Subcutaneous adipose tissue (tissue), 4 donors: ENCODE measurements around the gene RNF41. TPM values are rescaled to one million over a fixed set of nuclear protein-coding genes. Genes with fewer than 3 reads are reported as not detected.

ENCODE experiments used
- total RNA-seq, 4 donors: library from RNA; depleted of rRNA; stranded (reverse); fragments of >200 nt; gene quantifications; one replicate each; pipeline ENCODE4 v1.1.0, GENCODE V29; 2016
- TF ChIP-seq, protein P1 (sequence below): fragments of 450-650 bp; IDR thresholded peaks from one replicate; pipeline ENCODE4 v1.5.1; 2016; ENCODE audit warnings: low read depth, mild to moderate bottlenecking, control low read depth, antibody characterized with exemption, moderate library complexity

The RNF41 gene
- total RNA-seq, 4 donors from 2014 or later, result 64.3 to 101 (median 84.9) TPM

DNA sequence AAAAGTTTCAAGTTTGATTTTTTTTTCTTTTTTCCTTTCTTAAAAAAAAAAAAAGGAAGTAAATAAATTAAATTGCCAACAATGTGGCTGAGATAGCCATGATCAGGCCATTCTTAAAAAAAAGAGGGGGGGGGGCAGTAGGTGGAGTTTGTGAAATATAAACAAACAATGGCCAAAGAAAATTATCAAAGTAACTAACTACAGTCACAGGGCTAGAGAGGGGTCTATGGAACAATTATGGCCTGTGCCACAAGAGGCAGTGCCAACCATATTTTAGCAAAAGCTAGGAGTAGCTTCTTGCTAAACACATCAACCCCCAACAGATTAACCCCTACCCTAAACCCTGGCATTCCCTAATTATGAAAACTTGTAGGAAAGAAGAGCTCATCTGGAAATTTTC, 16.3 kb downstream of the RNF41 start:
- TF ChIP-seq, protein P1, sequence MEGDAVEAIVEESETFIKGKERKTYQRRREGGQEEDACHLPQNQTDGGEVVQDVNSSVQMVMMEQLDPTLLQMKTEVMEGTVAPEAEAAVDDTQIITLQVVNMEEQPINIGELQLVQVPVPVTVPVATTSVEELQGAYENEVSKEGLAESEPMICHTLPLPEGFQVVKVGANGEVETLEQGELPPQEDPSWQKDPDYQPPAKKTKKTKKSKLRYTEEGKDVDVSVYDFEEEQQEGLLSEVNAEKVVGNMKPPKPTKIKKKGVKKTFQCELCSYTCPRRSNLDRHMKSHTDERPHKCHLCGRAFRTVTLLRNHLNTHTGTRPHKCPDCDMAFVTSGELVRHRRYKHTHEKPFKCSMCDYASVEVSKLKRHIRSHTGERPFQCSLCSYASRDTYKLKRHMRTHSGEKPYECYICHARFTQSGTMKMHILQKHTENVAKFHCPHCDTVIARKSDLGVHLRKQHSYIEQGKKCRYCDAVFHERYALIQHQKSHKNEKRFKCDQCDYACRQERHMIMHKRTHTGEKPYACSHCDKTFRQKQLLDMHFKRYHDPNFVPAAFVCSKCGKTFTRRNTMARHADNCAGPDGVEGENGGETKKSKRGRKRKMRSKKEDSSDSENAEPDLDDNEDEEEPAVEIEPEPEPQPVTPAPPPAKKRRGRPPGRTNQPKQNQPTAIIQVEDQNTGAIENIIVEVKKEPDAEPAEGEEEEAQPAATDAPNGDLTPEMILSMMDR, result no peak

GRCh38 chr12:56204275-56204674, 17.4 kb downstream of the RNF41 start:
- TF ChIP-seq, protein P1, result no peak

DNA sequence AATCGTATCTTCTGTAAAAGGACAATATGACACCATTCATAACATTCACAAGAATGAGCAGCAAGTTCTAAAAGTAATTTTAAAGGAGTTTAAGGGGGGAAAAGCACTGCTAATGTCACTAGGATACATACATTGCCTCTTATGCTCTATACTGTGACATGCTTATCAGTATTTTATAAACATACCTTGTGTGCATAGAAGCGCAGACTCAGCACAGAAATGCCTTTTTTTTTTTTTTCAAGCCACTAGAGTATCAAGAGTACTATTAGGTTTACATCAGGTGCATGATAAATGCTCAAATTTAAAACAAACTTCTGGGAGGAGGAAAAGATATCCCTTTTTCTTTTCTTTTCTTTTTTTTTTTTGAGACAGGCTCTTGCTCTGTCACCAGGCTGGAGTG, 18.9 kb downstream of the RNF41 start:
- TF ChIP-seq, protein P1, result no peak

DNA sequence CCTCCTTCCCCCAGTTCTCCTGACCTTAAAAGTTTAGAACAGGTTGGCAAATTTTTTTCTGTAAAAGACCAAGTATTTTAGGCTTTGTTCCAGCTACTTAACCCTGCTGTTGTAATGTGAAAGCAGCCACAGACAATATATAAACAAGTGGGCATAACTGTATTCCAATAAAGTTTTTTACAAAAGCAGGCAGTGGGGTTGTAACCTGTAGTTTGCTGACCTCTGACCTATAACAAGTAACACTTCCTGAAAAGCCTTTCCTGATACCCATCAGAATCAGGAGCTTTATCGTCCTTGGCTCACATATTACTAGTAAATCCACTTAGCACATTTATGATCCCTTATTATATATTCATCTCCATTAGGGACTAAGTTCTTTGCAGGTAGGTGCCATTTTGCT, 19.4 kb downstream of the RNF41 start:
- TF ChIP-seq, protein P1, result no peak

GRCh38 chr12:56198836-56199235, 22.9 kb downstream of the RNF41 start:
- TF ChIP-seq, protein P1, result no peak

DNA sequence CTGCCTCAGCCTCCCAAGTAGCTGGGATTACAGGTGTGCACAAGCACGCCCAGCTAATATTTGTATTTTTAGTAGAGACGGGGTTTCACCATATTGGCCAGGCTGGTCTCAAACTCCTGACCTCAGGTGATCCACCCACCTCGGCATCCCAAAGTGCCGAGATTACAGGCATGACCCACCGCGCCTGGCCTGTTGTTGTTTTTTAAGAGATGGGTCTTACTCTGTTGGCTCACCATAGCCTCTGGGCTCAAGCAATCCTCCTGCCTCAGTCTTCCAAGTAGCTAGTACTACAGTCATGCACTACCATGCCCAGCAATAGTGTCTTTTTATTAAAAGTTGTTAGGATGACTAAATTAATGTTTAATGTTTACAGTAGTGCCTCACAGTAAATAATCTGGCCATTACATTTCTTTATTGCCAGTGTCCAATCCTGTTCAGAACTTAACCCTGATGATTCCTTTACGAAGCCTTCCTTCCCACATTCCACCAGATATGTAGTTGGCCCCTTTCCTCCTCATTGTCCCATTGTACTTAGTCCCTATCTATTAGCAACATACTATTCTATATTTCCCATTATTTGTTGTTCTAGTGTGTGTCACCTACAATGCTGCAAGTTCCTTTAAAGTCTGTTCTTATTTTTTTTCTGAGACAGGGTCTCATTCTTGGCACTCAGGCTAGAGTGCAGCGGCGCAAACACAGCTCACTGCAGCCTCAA, 23.6 kb downstream of the RNF41 start:
- TF ChIP-seq, protein P1, result no peak

DNA sequence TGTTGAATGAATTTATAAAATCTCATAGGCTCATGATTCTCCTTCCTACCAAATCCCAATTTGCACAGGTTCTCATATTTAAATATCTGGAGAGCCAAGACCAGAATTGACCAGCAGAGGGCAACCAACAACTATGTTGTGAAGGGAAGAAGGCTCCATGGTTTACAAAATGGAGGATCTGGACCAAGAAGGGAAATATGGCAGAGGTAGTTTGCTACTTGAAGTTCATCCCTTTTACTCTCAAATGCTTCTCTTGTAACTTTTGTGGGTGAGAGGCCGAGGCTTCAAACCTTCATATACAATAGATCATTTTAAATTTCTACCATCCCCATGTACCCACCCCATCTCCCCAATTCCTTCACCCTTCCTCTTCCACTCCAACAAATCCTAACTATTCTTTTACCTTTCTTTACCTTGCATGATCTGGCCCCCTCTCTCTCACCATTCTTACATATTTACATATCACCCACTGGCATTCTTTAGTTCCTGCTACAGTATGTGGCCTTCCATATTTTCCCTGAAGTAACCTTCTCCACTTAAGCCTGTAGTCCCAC, 28.6 kb downstream of the RNF41 start:
- TF ChIP-seq, protein P1, result no peak
